ENCODE results near the gene CPNE1. TPM values are rescaled to one million over a fixed set of nuclear protein-coding genes. Genes with fewer than 3 reads are reported as not detected.
"Not testable (repeated sequence)": the region's sequence is repeated elsewhere in the genome, so short reads cannot be mapped to it uniquely, and the experiment has no call there.

CPNE1 gene
- polyA plus RNA-seq (2012; ENCODE audit: insufficient read depth, insufficient read length) = 87.7 TPM

- peak within 1 kb of the TSS; percentile 98 for H3K4me3 ChIP-seq (ENCODE audit: low read length)
- DNase-seq (ENCODE audit: low read depth, low spot score) = peak; percentile 92
Observed at GRCh38 chr20:35664466-35665206, at the start of gene CPNE1, which contains the start of gene RBM12. TSS of gene CPNE1 (minus strand) at chr20:35664900. CDS start at chr20:35632923, 31,977 bp downstream. TSS of gene RBM12 (minus strand) at chr20:35664900. CDS start at chr20:35655322, 9,578 bp downstream.

GRCh38 chr20:35714127-35714526 lies 49.4 kb upstream of the CPNE1 start:
- no peak overlapping the region for H3K4me3 ChIP-seq (ENCODE audit: low read length)
- no peak for DNase-seq (ENCODE audit: low read depth, low spot score)

GRCh38 chr20:35713120-35713519 lies 48.4 kb upstream of the CPNE1 start:
- not testable (repeated sequence) for H3K4me3 ChIP-seq (ENCODE audit: low read length); DNase-seq (ENCODE audit: low read depth, low spot score)

- DNase-seq (ENCODE audit: low read depth, low spot score) = no peak
- H3K4me3 ChIP-seq (ENCODE audit: low read length) = no peak overlapping the region
Observed at GRCh38 chr20:35711588-35712209, 47.0 kb upstream of the CPNE1 start.

GRCh38 chr20:35710884-35711587 lies 46.3 kb upstream of the CPNE1 start:
- H3K4me3 ChIP-seq (ENCODE audit: low read length) = no peak overlapping the region
- DNase-seq (ENCODE audit: low read depth, low spot score) = no peak

- DNase-seq (ENCODE audit: low read depth, low spot score) = no peak
- no peak overlapping the region for H3K4me3 ChIP-seq (ENCODE audit: low read length)
Observed at GRCh38 chr20:35710039-35710438, 45.3 kb upstream of the CPNE1 start.

GRCh38 chr20:35709259-35709658 lies 44.6 kb upstream of the CPNE1 start:
- no peak for DNase-seq (ENCODE audit: low read depth, low spot score)
- H3K4me3 ChIP-seq (ENCODE audit: low read length) = no peak overlapping the region

GRCh38 chr20:35708502-35708901 lies 43.8 kb upstream of the CPNE1 start:
- H3K4me3 ChIP-seq (ENCODE audit: low read length) = no peak overlapping the region
- no peak for DNase-seq (ENCODE audit: low read depth, low spot score)

GRCh38 chr20:35706591-35707529 lies 42.2 kb upstream of the CPNE1 start:
- H3K4me3 ChIP-seq (ENCODE audit: low read length); DNase-seq (ENCODE audit: low read depth, low spot score): not testable (repeated sequence)

- not testable (repeated sequence) for DNase-seq (ENCODE audit: low read depth, low spot score); H3K4me3 ChIP-seq (ENCODE audit: low read length)
Observed at GRCh38 chr20:35705894-35706293, 41.2 kb upstream of the CPNE1 start.

- no peak for DNase-seq (ENCODE audit: low read depth, low spot score)
- H3K4me3 ChIP-seq (ENCODE audit: low read length) = no peak overlapping the region
Observed at GRCh38 chr20:35704514-35705261, 40.0 kb upstream of the CPNE1 start.

GRCh38 chr20:35702824-35703695 lies 38.4 kb upstream of the CPNE1 start:
- no peak for DNase-seq (ENCODE audit: low read depth, low spot score)

GRCh38 chr20:35702051-35702823 lies 37.5 kb upstream of the CPNE1 start:
- H3K4me3 ChIP-seq (ENCODE audit: low read length) = no peak overlapping the region
- DNase-seq (ENCODE audit: low read depth, low spot score) = no peak

More at GRCh38 chr20:35702824-35703695, 38.4 kb upstream of the CPNE1 start:
- H3K4me3 ChIP-seq (ENCODE audit: low read length) = no peak overlapping the region

GRCh38 chr20:35700625-35701148 lies 36.0 kb upstream of the CPNE1 start:
- H3K4me3 ChIP-seq (ENCODE audit: low read length) = peak overlapping the region; percentile 95

GRCh38 chr20:35699957-35700624 lies 35.4 kb upstream of the CPNE1 start:
- DNase-seq (ENCODE audit: low read depth, low spot score) = no peak
- H3K4me3 ChIP-seq (ENCODE audit: low read length) = peak overlapping the region; percentile 95

More at GRCh38 chr20:35700625-35701148, 36.0 kb upstream of the CPNE1 start:
- DNase-seq (ENCODE audit: low read depth, low spot score) = no peak
